Kidney tubule cell (primary cell): ENCODE data around the gene SH3YL1.

Source experiments
- DNase-seq: peaks from one replicate; pipeline ENCODE4 v3.0.0-alpha.2; 2018; ENCODE audit warnings: low spot score

Gene SH3YL1

GRCh38 chr2:263774-264492, at the start of gene SH3YL1:
SH3YL1 (minus strand) TSS chr2:264032; CDS start chr2:263984, 48 bp downstream.
- DNase-seq: peak; percentile 73

GRCh38 chr2:310994-311393, 47.2 kb upstream of the SH3YL1 start:
- DNase-seq: no peak

GRCh38 chr2:309954-310510, 46.2 kb upstream of the SH3YL1 start:
- no peak for DNase-seq

- DNase-seq: no peak
Measured at GRCh38 chr2:309148-309953, 45.5 kb upstream of the SH3YL1 start.

- no peak for DNase-seq
Measured at GRCh38 chr2:305366-305765, 41.5 kb upstream of the SH3YL1 start.

- DNase-seq: no peak
Measured at GRCh38 chr2:296354-296753, 32.5 kb upstream of the SH3YL1 start.

- DNase-seq: no peak
Measured at GRCh38 chr2:295090-295489, 31.3 kb upstream of the SH3YL1 start.

- peak; percentile 73 for DNase-seq
Measured at GRCh38 chr2:290090-290722, 26.4 kb upstream of the SH3YL1 start.

GRCh38 chr2:289362-290089, 25.7 kb upstream of the SH3YL1 start:
- no peak for DNase-seq

- no peak for DNase-seq
Measured at GRCh38 chr2:288758-289361, 25.0 kb upstream of the SH3YL1 start.

- no peak for DNase-seq
Measured at GRCh38 chr2:287911-288757, 24.3 kb upstream of the SH3YL1 start, which contains the start of gene ALKAL2. ALKAL2 (minus strand) TSS chr2:288091; CDS start chr2:287835, 256 bp downstream.

GRCh38 chr2:287471-287885, 23.6 kb upstream of the SH3YL1 start:
- DNase-seq: no peak

GRCh38 chr2:286774-287392, 23.1 kb upstream of the SH3YL1 start:
- DNase-seq: peak; percentile 60

- DNase-seq: no peak
Measured at GRCh38 chr2:286035-286434, 22.2 kb upstream of the SH3YL1 start.

- DNase-seq: peak; percentile 85
Measured at GRCh38 chr2:285531-285930, 21.7 kb upstream of the SH3YL1 start.

- DNase-seq: no peak
Measured at GRCh38 chr2:284896-285492, 21.2 kb upstream of the SH3YL1 start.

GRCh38 chr2:283996-284794, 20.4 kb upstream of the SH3YL1 start:
- DNase-seq: peak; percentile 79

GRCh38 chr2:282371-283263, 18.8 kb upstream of the SH3YL1 start:
- DNase-seq: no peak
